WTC11 (cell line): Measurements from ENCODE around the gene AKTIP. TPM values are rescaled to one million over a fixed set of nuclear protein-coding genes. Genes with fewer than 3 reads are reported as not detected.

ENCODE experiments used
- ATAC-seq: fragments of 200-7000 bp; cut with Tn5 transposase; 2 replicates; pipeline ENCODE4 v1.10.0; 2021; ENCODE audit warnings: mild to moderate bottlenecking, moderate library complexity
- CTCF ChIA-PET: fragments of 300-600 bp; sonication (Branson Sonifier 250); formaldehyde crosslinking; loops from one replicate; lab custom pipeline; 2021; ENCODE audit warnings: antibody characterized with exemption; lab: Charles Lee
- POLR2A ChIA-PET: fragments of 350-600 bp; sonication (Branson Sonifier 250); formaldehyde crosslinking; loops from one replicate; lab custom pipeline; 2021; ENCODE audit warnings: antibody characterized with exemption; lab: Charles Lee
- DNase-seq: peaks from one replicate; pipeline ENCODE4 v3.0.0; 2021; ENCODE audit warnings: low spot score
- H3K27ac Mint-ChIP-seq: 2 replicates; pipeline ENCODE4 v1.8.0; 2021; ENCODE audit warnings: mixed read lengths
- H3K27me3 Mint-ChIP-seq: 2 replicates; pipeline ENCODE4 v1.8.0; 2021; ENCODE audit warnings: low read depth, mild to moderate bottlenecking, moderate library complexity, mixed read lengths
- H3K36me3 Mint-ChIP-seq: 2 replicates; pipeline ENCODE4 v1.8.0; 2021; ENCODE audit warnings: mixed read lengths
- H3K4me1 Mint-ChIP-seq: 2 replicates; pipeline ENCODE4 v1.8.0; 2022; ENCODE audit warnings: mixed read lengths
- H3K4me3 Mint-ChIP-seq: 2 replicates; pipeline ENCODE4 v1.8.0; 2021; ENCODE audit warnings: mild to moderate bottlenecking, moderate library complexity, mixed read lengths
- H3K9me3 Mint-ChIP-seq: 2 replicates; pipeline ENCODE4 v1.8.0; 2021; ENCODE audit warnings: mixed read lengths
- ARID4B ChIP-seq: sonication (generic); formaldehyde crosslinking; IDR thresholded peaks from 2 replicates; pipeline ENCODE4 v1.8.0; 2023; ENCODE audit warnings: missing genetic modification reagents, mild to moderate bottlenecking, borderline replicate concordance
- E2F5 ChIP-seq: sonication (generic); formaldehyde crosslinking; IDR thresholded peaks from 2 replicates; pipeline ENCODE4 v1.8.1; 2022; ENCODE audit warnings: mild to moderate bottlenecking, moderate library complexity, missing genetic modification reagents
- ELF4 ChIP-seq: sonication (generic); formaldehyde crosslinking; IDR thresholded peaks from 2 replicates; pipeline ENCODE4 v1.8.1; 2022; ENCODE audit warnings: low read depth, mild to moderate bottlenecking, moderate library complexity, missing genetic modification reagents
- ERG ChIP-seq: fragments of 250-450 bp; sonication (Bioruptor Pico); IDR thresholded peaks from 2 replicates; pipeline ENCODE4 v1.8.0; 2021; ENCODE audit warnings: mild to moderate bottlenecking
- GABPB1 ChIP-seq: sonication (generic); formaldehyde crosslinking; IDR thresholded peaks from 2 replicates; pipeline ENCODE4 v1.8.1; 2023; ENCODE audit warnings: mild to moderate bottlenecking, missing genetic modification reagents
- HMGA2 ChIP-seq: fragments of 250-450 bp; sonication (Bioruptor Pico); IDR thresholded peaks from 2 replicates; pipeline ENCODE4 v1.4.0; 2021; ENCODE audit warnings: mild to moderate bottlenecking, moderate library complexity
- NFATC4 ChIP-seq: fragments of 250-450 bp; sonication (Bioruptor Pico); IDR thresholded peaks from 2 replicates; pipeline ENCODE4 v1.9.0; 2021; ENCODE audit warnings: mild to moderate bottlenecking
- NFYB ChIP-seq: sonication (generic); formaldehyde crosslinking; conservative IDR thresholded peaks from 2 replicates; pipeline ENCODE4 v1.8.0; 2022; ENCODE audit warnings: low read depth, missing genetic modification reagents
- NR2C2 ChIP-seq: sonication (generic); formaldehyde crosslinking; IDR thresholded peaks from 2 replicates; pipeline ENCODE4 v1.8.0; 2022; ENCODE audit warnings: mild to moderate bottlenecking, missing genetic modification reagents
- NR3C1 ChIP-seq: sonication (generic); formaldehyde crosslinking; conservative IDR thresholded peaks from 2 replicates; pipeline ENCODE4 v1.8.1; 2023; ENCODE audit warnings: low read depth, mild to moderate bottlenecking, missing genetic modification reagents
- RELA ChIP-seq: sonication (generic); formaldehyde crosslinking; IDR thresholded peaks from 2 replicates; pipeline ENCODE4 v1.8.1; 2022; ENCODE audit warnings: missing genetic modification reagents, mild to moderate bottlenecking, borderline replicate concordance
- RORB ChIP-seq: fragments of 250-450 bp; sonication (Bioruptor Pico); IDR thresholded peaks from 2 replicates; pipeline ENCODE4 v1.9.0; 2021; ENCODE audit warnings: mild to moderate bottlenecking
- SMAD3 ChIP-seq: sonication (generic); formaldehyde crosslinking; IDR thresholded peaks from 2 replicates; pipeline ENCODE4 v1.8.0; 2022; ENCODE audit warnings: missing genetic modification reagents, mild to moderate bottlenecking, borderline replicate concordance
- TEAD1 ChIP-seq: sonication (generic); formaldehyde crosslinking; IDR thresholded peaks from 2 replicates; pipeline ENCODE4 v1.8.0; 2022; ENCODE audit warnings: mild to moderate bottlenecking, missing genetic modification reagents
- TP53 ChIP-seq: sonication (generic); formaldehyde crosslinking; IDR thresholded peaks from 2 replicates; pipeline ENCODE4 v1.8.1; 2023; ENCODE audit warnings: mild to moderate bottlenecking, missing genetic modification reagents
- ZNF263 ChIP-seq: sonication (generic); formaldehyde crosslinking; IDR thresholded peaks from 2 replicates; pipeline ENCODE4 v1.8.1; 2022; ENCODE audit warnings: low read depth, mild to moderate bottlenecking, moderate library complexity, missing genetic modification reagents
- ZNF396 ChIP-seq: fragments of 250-450 bp; sonication (Bioruptor Pico); IDR thresholded peaks from 2 replicates; pipeline ENCODE4 v1.8.0; 2021; ENCODE audit warnings: mild to moderate bottlenecking, moderate library complexity, borderline replicate concordance
- ZNF512 ChIP-seq: sonication (generic); formaldehyde crosslinking; IDR thresholded peaks from 2 replicates; pipeline ENCODE4 v1.8.1; 2022; ENCODE audit warnings: missing genetic modification reagents, borderline replicate concordance
- ZNF532 ChIP-seq: fragments of 250-450 bp; sonication (Bioruptor Pico); IDR thresholded peaks from 2 replicates; pipeline ENCODE4 v1.9.0; 2021; ENCODE audit warnings: mild to moderate bottlenecking, borderline replicate concordance
- ZSCAN18 ChIP-seq: fragments of 250-450 bp; sonication (Bioruptor Pico); IDR thresholded peaks from 2 replicates; pipeline ENCODE4 v2.1.2; 2022; ENCODE audit warnings: mild to moderate bottlenecking, moderate library complexity
- total RNA-seq: library from RNA; stranded (reverse); gene quantifications from 3 replicates; pipeline ENCODE4 v1.2.3, GENCODE V29; 2021
- TF ChIP-seq, protein P1 (sequence below): sonication (generic); formaldehyde crosslinking; IDR thresholded peaks from 2 replicates; pipeline ENCODE4 v1.8.1; 2023; ENCODE audit warnings: mild to moderate bottlenecking, missing genetic modification reagents, moderate library complexity

The AKTIP gene
- total RNA-seq, 1 experiment from 2014 or later: 19.9 TPM

GRCh38 chr16:53484542-53484941, 18.5 kb downstream of the AKTIP start:
- no peak for ATAC-seq
- DNase-seq: no peak
- Mint-ChIP-seq H3K27me3 (no peaks in the 10 kb centered on the region), H3K9me3 (peaks cover 31% of the 10 kb centered on the region), H3K4me3 (no peak overlapping the region), H3K27ac (no peak overlapping the region), H3K4me1 (no peaks in the 10 kb centered on the region), H3K36me3 (peaks cover 82% of the 10 kb centered on the region)
- ChIA-PET CTCF (interaction anchor here (2.0 kb wide), 1 partner anchor 26 kb away, joined by 5 read pairs; no protein-coding TSS in a partner anchor), POLR2A (no interaction called here)
- TF ChIP-seq E2F5 (CRISPR knock-in tag) (no peak), ZNF532 (CRISPR knock-in tag) (no peak)
- TF ChIP-seq, protein P1, sequence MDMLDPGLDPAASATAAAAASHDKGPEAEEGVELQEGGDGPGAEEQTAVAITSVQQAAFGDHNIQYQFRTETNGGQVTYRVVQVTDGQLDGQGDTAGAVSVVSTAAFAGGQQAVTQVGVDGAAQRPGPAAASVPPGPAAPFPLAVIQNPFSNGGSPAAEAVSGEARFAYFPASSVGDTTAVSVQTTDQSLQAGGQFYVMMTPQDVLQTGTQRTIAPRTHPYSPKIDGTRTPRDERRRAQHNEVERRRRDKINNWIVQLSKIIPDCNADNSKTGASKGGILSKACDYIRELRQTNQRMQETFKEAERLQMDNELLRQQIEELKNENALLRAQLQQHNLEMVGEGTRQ: no peak

DNA sequence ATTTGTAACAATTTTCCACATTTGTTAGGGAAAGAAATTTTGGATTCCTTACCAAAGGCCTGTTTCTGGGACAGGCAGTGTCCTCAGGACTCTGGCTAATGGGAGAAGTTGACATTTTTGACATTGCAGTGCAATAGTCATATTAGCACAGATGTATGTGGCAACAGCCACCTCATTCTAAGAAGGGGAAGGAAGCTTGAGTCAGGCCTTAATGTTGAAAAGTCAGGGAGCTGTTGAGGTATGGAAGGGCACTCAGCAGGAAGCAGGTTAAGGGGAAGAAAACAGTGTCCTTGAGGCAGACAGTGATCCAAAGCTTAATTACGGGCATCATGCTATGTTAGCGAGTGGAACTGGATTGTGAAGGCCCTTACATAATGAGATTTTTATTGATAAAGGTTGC, 20.9 kb downstream of the AKTIP start:
- H3K9me3 Mint-ChIP-seq: peaks cover 26% of the 10 kb centered on the region
- peaks cover 78% of the 10 kb centered on the region for H3K36me3 Mint-ChIP-seq
- no peak overlapping the region for H3K27ac Mint-ChIP-seq
- H3K27me3 Mint-ChIP-seq: no peaks in the 10 kb centered on the region
- ChIA-PET POLR2A (no interaction called here), CTCF (no interaction called here)
- H3K4me1 Mint-ChIP-seq: no peaks in the 10 kb centered on the region
- DNase-seq (no peak), ATAC-seq (no peak)
- no peak overlapping the region for H3K4me3 Mint-ChIP-seq
- TF ChIP-seq RELA (CRISPR knock-in tag): no peak
- TF ChIP-seq GABPB1 (CRISPR knock-in tag): no peak
- no peak for TF ChIP-seq ZNF263 (CRISPR knock-in tag)
- TF ChIP-seq NFATC4 (CRISPR knock-in tag): no peak
- no peak for TF ChIP-seq NR3C1 (CRISPR knock-in tag)
- TF ChIP-seq TEAD1 (CRISPR knock-in tag): no peak
- TF ChIP-seq ZNF396 (CRISPR knock-in tag): no peak
- TF ChIP-seq SMAD3 (CRISPR knock-in tag): no peak
- no peak for TF ChIP-seq NFYB (CRISPR knock-in tag)
- TF ChIP-seq ZSCAN18 (CRISPR knock-in tag): no peak
- no peak for TF ChIP-seq HMGA2 (CRISPR knock-in tag)
- TF ChIP-seq NR2C2 (CRISPR knock-in tag): no peak
- no peak for TF ChIP-seq ERG (CRISPR knock-in tag)
- no peak for TF ChIP-seq ZNF512 (CRISPR knock-in tag)
- TF ChIP-seq ELF4: no peak
- TF ChIP-seq ARID4B (CRISPR knock-in tag): no peak
- TF ChIP-seq RORB: no peak
- TF ChIP-seq TP53 (CRISPR knock-in tag): no peak
